ENCODE data around the gene C20orf141. TPM values are rescaled to one million over a fixed set of nuclear protein-coding genes. Genes with fewer than 3 reads are reported as not detected.

Gene C20orf141
- total RNA-seq, 3 donors from 2014 or later, result not detected

- no peaks in the 10 kb centered on the region for H3K9me3 ChIP-seq
- H3K36me3 ChIP-seq (ENCODE audit: low read depth), result no peaks in the 10 kb centered on the region
- ATAC-seq (no peak), DNase-seq (no peak)
- intact Hi-C loops (cut with DNase I, micrococcal nuclease), result no loop called here
- no peak for TF ChIP-seq CTCF (IDR thresholded peaks at IDR 0.05)
- peaks cover 17% of the 10 kb centered on the region for H3K4me1 ChIP-seq (ENCODE audit: low read depth)
- no peak overlapping the region for H3K4me3 ChIP-seq
Measured at GRCh38 chr20:2801286-2801728, 13.5 kb upstream of the C20orf141 start.

DNA sequence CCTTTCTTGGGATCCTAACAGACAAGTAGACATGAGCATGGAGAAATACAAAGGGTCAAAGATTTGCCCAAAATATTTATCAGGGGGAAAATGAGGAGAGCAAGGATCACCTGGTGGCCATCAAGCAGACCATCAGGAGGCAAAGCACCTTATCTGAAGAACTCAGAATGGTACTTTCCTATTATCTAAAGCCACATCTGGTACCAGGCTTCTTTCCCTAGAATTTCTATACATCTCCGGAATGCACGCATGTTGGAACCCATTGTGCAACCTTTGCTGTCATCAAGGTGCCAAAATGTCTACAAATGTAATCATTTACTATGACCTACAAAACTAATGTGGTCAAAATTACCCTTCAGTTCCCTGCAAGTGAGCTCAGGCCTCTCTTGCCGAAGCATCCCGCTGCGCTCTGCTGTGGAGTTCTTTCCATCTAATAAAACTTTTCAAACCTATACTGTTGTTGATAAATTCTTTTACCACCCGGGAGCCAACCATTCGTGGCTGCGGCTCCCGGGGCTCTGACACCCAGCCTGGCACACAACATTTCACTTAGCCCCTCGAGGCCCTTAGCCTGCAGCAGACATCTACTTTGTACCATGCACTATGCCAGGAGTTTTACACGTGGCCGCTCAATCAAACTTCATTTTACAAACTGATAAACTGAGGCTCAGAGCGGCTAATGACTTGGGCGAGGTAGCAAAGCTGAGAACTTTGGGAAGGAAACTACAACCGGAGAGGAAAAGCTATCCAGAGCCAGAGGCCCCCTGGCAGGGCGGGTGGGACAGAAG is 10.6 kb upstream of the C20orf141 start:
- intact Hi-C loops (cut with DNase I, micrococcal nuclease), result no loop called here
- DNase-seq (no peak), ATAC-seq (no peak)
- Histone ChIP-seq H3K9me3 (no peaks in the 10 kb centered on the region), H3K4me3 (no peak overlapping the region), H3K4me1 (ENCODE audit: low read depth) (peaks cover 20% of the 10 kb centered on the region), H3K36me3 (ENCODE audit: low read depth) (no peaks in the 10 kb centered on the region)
- no peak for TF ChIP-seq CTCF (IDR thresholded peaks at IDR 0.05)

DNA sequence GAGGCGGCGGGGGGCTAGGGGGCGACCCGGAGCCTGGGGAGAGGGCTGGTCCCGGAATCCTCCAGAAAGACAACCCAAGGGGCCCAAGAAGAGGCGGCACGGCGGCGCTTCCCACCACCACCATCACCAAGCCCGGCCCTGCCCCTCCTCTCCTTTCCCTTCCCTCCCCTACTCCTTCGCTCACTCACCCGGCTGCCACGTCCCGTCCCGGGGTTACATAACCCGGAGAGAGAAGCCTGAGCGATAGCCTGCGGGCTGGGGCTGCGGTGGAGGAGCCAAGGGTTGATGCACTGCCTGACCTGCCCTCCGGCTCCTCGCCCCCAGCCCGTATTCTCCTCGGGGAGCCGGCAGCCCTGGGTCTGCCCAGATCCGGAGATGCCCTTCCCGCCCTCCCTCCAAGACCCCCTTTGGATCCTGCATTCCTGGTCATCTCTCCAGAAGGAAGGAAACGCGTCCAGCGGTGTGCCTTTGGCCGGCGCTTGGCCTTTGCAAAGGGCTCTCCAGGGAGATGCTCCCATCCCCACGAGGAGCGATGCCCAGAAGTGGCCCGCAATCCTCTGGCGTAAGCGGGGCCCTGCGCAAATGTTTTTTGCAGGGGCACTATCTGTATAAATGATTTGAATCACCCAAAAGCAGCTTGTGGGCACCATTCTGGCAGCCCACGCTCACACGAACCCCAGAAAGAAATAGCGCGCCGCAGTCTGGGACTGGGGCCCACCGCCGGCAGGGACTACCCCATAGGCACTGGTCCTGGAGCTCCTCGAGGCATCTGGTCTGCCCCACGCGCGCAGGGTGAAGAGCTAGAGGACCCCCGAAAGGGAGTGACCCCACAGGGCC is 9.7 kb upstream of the C20orf141 start:
- H3K36me3 ChIP-seq (ENCODE audit: low read depth), result no peaks in the 10 kb centered on the region
- H3K9me3 ChIP-seq, result no peaks in the 10 kb centered on the region
- TF ChIP-seq CTCF (IDR thresholded peaks at IDR 0.05), result no peak
- peaks cover 19% of the 10 kb centered on the region for H3K4me1 ChIP-seq (ENCODE audit: low read depth)
- DNase-seq, result no peak
- no peak for ATAC-seq
- H3K4me3 ChIP-seq, result no peak overlapping the region
- intact Hi-C loops (cut with DNase I, micrococcal nuclease), result no loop called here

GRCh38 chr20:2805689-2806350 is 9.0 kb upstream of the C20orf141 start:
- no peaks in the 10 kb centered on the region for H3K9me3 ChIP-seq
- no peak overlapping the region for H3K4me3 ChIP-seq
- no peaks in the 10 kb centered on the region for H3K36me3 ChIP-seq (ENCODE audit: low read depth)
- DNase-seq, result no peak
- H3K4me1 ChIP-seq (ENCODE audit: low read depth), result peaks cover 12% of the 10 kb centered on the region
- peak; percentile 39 for ATAC-seq
- TF ChIP-seq CTCF (IDR thresholded peaks at IDR 0.05), result no peak
- intact Hi-C loops (cut with DNase I, micrococcal nuclease), result no loop called here

DNA sequence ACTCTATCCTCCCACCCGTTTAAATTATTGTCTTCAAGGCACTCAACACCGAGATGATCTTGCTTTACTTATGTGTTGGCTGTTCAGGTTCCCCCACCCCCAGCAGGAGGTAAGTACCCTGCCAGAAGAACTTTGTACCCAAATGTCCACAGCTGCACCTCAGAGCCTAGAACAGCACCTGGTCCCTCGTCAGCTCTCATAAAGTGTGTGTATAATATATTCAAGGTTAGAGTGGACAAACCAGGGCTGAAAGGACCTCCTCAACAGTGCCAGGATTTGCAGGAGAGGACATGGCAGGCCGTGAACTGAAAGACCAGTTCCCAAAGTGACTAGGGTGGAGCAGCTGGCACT is 8.5 kb upstream of the C20orf141 start:
- H3K9me3 ChIP-seq, result no peaks in the 10 kb centered on the region
- no peak for TF ChIP-seq CTCF (IDR thresholded peaks at IDR 0.05)
- intact Hi-C loops (cut with DNase I, micrococcal nuclease), result no loop called here
- peaks cover 7% of the 10 kb centered on the region for H3K4me1 ChIP-seq (ENCODE audit: low read depth)
- no peaks in the 10 kb centered on the region for H3K36me3 ChIP-seq (ENCODE audit: low read depth)
- DNase-seq, result peak in 1 of 3 donors; percentile 40
- peak; percentile 81 for ATAC-seq
- no peak overlapping the region for H3K4me3 ChIP-seq
